Measurements from ENCODE around the gene LRRC8C.
A peak's percentile ranks its signal among the peaks of the same experiment; 100 is the strongest.

The LRRC8C gene

DNA sequence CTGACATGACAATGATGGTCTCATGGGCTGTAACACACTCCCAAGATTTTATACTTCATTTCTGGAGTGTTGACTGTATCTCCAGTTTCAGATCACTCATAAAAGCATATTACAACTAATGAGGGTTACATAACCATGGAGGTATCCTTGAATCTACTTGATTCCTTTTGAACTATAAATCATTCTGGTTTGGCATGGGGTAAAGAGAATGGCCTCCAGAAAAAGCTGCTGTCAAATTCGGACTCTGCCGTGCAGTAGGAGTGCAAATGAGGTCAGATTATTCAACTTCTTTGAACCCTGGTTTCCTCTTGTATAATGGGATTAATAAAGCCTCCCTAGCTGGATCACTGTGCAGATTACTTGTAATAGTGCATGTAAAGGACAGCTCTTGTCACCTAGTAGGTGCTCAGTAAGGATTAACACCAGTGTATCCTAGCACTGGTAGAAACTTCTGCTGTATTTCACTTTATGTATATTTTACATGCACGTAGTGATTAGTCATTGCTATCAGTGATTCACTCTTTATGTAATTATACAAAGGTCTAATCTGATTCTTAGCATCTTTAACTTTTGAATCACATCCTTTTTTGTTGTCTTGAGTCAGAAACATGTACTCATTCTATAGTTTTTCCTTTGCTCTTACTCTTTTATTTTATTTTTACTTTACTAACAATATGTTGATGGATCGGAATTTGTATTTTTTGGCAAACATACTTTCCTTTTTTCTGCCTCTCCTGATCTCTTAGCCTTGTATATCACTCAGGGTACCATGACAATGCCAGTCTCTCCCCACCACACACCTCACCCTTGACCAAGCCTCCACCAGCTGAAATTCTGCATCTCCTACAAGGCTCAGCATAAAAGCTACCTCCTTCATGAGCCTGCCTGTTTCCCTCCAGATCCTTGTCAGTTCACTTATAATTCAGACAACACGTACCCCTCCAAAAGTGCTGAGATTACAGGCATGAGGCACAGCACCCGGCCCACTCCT is 3.2 kb downstream of the LRRC8C start:
- peak; percentile 21 for DNase-seq

DNA sequence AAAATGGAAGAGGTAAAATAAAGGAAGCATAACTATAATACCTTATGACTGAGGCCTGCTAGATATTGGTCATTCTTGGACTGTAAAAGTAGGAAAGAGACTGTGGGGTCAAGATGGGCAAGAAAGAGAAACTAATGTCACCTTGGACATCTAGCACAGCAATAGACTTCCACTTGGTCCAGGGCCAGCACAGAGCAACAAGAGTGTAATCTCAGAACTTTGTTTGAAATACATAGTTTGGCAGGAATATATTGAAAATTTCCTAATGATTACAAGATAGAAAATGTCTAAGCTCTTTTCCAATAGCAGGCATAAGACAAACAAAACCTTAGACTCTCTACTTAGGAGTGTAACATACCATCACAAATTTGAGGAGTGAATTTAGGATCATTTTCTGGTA is 4.6 kb downstream of the LRRC8C start:
- DNase-seq, result no peak

GRCh38 chr1:89640440-89640839 is 7.5 kb downstream of the LRRC8C start:
- no peak for DNase-seq

DNA sequence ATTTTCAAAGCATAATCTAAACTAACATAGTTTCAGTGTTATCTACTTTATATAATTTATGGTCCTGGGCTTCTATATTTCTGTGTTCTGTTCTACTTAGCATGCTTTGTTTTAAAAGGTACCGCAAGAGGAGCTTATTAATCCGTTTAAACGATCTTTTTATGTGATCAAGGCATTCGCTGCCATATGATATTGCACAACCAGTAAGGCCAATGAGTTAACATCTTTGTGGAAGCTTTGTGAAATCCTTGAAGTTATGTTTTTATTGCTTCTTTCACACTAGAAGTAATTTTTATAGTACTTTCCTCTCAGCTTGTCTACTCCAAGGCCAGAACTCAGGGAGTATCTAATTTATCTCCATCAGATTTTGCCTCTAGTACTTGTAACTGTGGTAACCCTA is 8.9 kb downstream of the LRRC8C start:
- DNase-seq, result no peak

GRCh38 chr1:89643577-89643976 is 10.7 kb downstream of the LRRC8C start:
- DNase-seq, result no peak

GRCh38 chr1:89644119-89644814 is 11.3 kb downstream of the LRRC8C start:
- no peak for DNase-seq

- no peak for DNase-seq
These were observed 13.3 kb downstream of the LRRC8C start for GRCh38 chr1:89646259-89646658.

GRCh38 chr1:89649783-89650182 is 16.9 kb downstream of the LRRC8C start:
- no peak for DNase-seq

- DNase-seq, result no peak
These were observed 19.5 kb downstream of the LRRC8C start for GRCh38 chr1:89652373-89652772.

- peak; percentile 28 for DNase-seq
These were observed 25.0 kb downstream of the LRRC8C start for GRCh38 chr1:89657886-89658285.

DNA sequence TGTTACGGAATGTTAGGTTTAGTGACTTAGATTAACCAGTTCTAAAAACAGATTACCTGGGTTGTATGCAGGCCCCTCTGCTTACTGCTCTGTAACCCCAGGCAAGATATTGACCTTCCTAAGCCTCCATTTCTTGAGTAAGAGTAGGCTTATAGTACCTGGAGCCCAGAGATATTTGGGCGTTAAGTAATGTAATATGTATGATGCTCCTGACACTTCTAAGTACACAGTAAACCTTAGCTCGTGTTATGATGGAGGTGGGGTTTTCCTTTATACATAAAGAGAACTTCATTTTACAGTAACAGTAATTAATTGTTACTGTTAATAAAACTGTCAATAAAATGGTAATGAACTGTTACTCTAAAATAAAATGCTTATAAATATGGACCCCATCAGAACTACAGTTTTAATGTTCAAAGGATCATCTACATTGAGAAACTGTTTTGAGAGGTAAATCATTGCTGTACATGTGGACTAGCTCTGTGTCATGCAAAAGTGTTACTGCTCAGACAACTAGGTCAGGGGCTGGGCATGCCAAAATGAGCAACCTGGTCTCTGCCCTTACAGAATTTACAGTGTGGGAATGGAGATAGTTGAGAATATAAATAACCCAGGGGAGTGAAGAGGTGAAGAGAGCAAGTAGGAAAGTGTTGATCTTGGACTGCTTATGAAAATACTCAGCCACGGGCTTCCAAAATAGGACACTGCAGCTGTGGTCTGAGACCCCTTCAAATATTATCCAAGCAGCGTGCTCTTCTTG is 26.6 kb downstream of the LRRC8C start:
- peak; percentile 45 for DNase-seq

DNA sequence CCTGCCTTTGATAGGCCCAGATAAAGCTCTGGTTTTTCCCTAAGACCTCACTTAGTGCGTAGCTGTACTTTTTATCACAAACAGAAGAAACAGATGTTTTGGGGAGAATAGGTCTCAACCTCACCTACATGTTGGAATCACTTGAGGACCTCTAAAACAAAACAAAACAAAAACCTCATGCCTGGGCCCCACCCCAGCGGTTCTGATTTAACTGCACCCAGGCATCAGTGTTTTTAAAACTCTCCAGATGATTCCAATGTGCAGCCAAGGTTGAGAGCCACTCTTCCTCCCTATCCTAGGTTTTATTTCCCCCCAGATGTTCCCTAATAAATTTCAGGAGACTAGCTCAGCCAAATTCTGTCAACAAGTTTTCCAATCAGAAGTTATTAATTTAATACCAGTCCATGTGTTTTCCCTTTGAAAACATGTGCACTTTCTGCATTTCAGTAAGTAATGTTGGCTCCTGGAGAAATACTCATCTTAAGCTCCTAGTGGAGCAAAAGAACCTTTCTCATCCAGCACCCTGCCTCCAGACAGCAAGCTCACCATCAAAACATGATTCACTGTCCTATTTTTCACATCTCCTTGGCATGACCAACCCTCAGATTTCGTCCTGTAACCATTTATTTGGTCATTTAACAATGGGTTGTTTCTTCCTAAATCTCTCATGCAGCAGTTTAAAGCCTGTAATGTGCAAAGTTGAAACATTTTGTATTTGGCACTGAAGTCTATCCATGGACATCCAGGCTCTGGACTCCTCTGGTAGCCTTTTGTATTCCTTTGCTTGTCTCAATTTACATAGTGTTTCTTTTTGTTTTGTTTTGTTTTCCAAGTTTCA is 27.5 kb downstream of the LRRC8C start:
- DNase-seq, result no peak

DNA sequence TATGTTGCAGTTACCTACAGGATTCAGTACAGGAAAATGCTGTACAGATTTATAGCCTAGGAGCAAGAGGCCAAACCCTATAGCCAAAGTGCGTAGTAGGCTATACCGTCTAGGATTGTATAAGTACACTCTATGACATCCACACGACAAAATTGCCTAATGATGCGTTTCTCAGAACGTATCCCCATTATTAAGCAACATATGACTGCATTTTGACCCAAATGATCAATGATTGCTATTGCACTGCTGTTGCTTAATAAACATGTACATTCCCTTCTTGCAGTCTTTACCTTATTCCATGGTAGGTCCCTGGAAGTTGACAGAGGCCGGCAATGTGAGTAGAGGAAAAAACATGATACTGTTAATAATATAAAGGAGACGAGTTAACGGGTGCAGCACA is 33.0 kb downstream of the LRRC8C start:
- DNase-seq, result no peak

DNA sequence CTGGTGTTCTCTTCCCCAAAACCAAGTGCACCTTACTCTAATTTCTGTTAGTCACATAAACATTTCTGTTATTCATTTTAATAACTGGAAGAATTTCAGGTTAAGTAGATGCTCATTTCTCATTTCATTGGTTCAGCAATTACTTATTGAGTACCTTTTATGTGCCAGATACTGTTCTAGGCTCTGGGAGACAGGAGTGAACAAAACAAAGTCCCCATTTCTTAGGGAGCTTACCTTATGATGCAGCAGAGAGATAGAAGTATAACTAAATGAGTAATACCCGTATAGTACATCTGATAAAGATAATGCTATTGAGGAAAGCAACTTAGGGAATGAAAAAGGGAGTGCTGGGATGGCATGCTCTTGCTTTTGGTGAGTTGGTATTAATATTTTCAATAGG is 33.7 kb downstream of the LRRC8C start:
- DNase-seq, result no peak

DNA sequence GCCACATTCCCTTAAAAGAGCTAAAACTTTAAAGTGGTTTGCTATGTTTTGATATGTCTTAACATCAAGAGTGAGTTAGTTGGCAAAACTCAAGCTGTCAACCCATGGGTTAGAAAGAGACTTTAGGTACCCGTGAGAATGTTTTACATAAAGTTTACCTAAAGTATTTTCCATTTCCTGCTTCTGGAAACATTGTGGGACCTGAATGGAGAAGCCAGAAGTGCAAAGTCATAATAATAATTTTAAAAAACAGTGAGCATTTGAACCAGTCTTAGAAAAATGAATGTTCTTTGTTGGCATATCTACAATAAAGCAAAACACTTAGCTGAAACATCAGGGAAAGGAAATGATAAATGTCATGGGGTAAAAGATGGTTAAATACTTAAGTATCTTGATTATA is 34.8 kb downstream of the LRRC8C start:
- no peak for DNase-seq

DNA sequence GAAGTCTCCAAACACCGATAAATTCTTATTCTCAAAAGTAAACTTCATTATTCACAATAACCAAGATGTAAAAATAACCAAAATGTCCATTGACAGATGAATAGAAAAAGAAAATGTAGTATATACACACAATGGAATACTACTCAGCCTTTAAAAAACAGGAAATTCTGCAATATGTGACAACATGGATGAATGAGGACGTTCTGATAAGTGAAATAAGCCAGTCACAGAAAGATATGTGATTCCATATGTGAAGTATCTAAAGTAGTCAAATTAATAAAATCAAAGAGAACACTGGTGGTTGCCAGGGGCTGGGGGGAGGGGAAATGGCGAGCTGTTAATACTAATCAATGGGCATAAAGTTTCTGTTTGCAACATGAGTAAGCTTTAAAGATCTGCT is 36.0 kb downstream of the LRRC8C start:
- DNase-seq, result no peak

- no peak for DNase-seq
These were observed 36.5 kb downstream of the LRRC8C start for GRCh38 chr1:89669441-89669840.

DNA sequence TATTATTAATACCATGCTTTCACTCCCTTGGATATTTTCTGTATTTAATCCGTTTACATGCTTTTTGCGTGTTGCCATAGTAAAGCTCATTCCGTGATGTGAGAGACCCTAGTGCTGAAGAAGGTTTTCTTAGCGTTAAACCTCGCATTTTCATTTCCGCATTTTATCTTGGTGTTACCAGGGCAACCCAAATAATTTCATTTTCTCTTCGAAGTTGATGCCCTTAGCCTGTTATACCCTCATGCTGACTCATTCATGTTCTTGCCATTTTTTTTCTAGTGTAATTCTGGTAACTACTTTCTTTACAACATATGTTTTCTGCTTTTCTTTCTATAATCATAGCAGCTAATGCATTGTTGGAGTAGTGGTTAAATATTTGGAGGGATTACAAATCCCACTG is 37.2 kb downstream of the LRRC8C start:
- DNase-seq, result no peak

- no peak for DNase-seq
These were observed 37.8 kb downstream of the LRRC8C start for GRCh38 chr1:89670711-89671110.

DNA sequence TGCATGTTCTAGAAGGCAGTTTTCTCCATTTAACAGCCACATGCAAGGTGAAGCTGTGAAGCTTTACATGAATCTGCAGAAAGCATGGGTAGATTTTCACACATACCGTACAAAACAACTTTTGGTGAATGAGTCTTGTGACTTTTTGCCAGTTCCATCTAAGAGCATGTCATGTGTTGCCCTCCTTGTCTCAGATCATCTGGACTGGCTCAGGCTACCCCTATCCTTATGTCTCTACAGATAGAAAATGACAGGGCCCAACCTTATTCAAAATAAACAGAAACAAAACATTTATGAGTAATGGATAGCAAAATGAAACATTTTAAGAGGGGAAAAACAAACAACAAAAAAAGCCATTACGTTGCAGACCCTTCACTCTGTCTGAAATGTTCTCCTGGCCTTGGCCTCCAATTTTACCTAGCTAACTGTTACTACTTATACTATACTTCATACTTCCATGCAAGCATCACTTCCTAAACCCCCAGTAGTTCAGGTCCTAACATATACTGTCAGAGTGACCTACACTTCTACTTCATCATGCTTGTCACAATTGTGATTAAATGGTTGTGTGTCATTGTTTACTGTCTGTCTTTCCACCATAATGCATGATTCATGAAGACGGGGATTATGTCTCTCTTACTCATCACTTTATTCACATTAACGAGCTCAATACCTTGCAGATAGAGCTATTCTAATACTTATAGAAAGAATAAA is 39.0 kb downstream of the LRRC8C start:
- no peak for DNase-seq

GRCh38 chr1:89672489-89673183 is 39.7 kb downstream of the LRRC8C start:
- no peak for DNase-seq

Measured in CD4-positive, alpha-beta T cell treated with Interleukin-6 for 4 hours (primary cell).